Measurements from ENCODE around the gene IFITM5.

DNA sequence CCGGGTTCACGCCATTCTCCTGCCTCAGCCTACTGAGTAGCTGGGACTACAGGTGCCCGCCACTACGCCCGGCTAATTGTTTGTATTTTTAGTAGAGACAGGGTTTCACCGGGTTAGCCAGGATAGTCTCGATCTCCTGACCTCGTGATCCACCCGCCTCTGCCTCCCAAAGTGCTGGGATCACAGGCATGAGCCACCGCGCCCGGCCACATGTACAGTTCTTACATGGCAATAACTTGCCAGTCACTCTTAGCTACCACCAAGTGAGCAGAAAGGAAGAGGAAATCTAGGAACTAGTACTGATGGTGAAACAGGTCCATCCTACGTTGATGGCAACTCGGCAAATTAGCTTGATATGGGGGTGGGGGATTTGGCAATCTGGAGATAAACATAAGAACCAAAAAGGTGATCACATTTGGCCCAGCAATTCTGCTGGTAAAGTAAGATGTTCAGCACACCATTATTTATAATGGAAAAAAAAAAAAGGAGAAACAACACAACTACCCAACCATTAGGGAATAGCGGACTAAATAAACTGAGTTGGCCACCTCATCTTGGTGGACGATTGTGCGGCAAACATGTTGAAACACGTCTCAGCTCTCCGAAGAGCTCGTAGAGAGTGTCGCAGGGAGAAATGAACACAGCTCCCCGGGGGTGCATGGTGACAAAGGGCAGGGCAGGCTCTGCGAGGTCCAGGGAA lies 15.8 kb downstream of the IFITM5 start:
- TF ChIP-seq, protein P1, sequence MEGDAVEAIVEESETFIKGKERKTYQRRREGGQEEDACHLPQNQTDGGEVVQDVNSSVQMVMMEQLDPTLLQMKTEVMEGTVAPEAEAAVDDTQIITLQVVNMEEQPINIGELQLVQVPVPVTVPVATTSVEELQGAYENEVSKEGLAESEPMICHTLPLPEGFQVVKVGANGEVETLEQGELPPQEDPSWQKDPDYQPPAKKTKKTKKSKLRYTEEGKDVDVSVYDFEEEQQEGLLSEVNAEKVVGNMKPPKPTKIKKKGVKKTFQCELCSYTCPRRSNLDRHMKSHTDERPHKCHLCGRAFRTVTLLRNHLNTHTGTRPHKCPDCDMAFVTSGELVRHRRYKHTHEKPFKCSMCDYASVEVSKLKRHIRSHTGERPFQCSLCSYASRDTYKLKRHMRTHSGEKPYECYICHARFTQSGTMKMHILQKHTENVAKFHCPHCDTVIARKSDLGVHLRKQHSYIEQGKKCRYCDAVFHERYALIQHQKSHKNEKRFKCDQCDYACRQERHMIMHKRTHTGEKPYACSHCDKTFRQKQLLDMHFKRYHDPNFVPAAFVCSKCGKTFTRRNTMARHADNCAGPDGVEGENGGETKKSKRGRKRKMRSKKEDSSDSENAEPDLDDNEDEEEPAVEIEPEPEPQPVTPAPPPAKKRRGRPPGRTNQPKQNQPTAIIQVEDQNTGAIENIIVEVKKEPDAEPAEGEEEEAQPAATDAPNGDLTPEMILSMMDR (IDR thresholded peaks at IDR 0.05) = no peak
- TF ChIP-seq POLR2A (IDR thresholded peaks at IDR 0.05; ENCODE audit: low read depth) (no peak), POLR2AphosphoS5 (IDR thresholded peaks at IDR 0.05) (no peak), EP300 (IDR thresholded peaks at IDR 0.05) (no peak)

All from esophagus muscularis mucosa (tissue), 4 donors.